Measurements from ENCODE around the gene PPP4R3C. TPM values are rescaled to one million over a fixed set of nuclear protein-coding genes. Genes with fewer than 3 reads are reported as not detected.

The PPP4R3C gene
- total and polyA plus RNA-seq, 10 of the 15 experiments (the other 5 are each of a cell fraction or from before 2014, with no cell fraction given) = 0.24 TPM; not detected in 9

GRCh38 chrX:27491397-27491796, 28.3 kb upstream of the PPP4R3C start:
- H4K20me1 ChIP-seq (ENCODE audit: control insufficient read depth, insufficient read depth) = no peaks in the 10 kb centered on the region
- no TSS peak for BruUV-seq (replicated peaks)
- ATAC-seq = no peak
- ChIA-PET POLR2A (no interaction called here), CTCF (no interaction called here), RAD21 (ENCODE audit: unreplicated experiment) (no interaction called here), SMC1A (ENCODE audit: uncharacterized antibody, unreplicated experiment) (no interaction called here)
- H2AFZ ChIP-seq (ENCODE audit: control insufficient read depth, low read depth, low read length) = no peak overlapping the region
- no peak for FAIRE-seq
- H3K9me3 ChIP-seq (replicated peaks; ENCODE audit: control insufficient read depth, insufficient read depth, low read length) = no peaks in the 10 kb centered on the region
- in situ Hi-C loops (cut with MboI) = no loop called here
- 4% methylated on average over 4 of the region's 4 CpGs for WGBS (ENCODE audit: insufficient coverage, insufficient replicate concordance, low lambda C conversion rate, missing lambda C conversion rate)
- H3K79me2 ChIP-seq (ENCODE audit: control insufficient read depth, insufficient read depth, low read length) = no peaks in the 10 kb centered on the region
- H3K27me3 ChIP-seq (replicated peaks in 1 of 2; ENCODE audit: control insufficient read depth in 2 of 2, insufficient read depth in 2 of 2, low read length in 1 of 2) = no peaks in the 10 kb centered on the region
- H3K27ac ChIP-seq (ENCODE audit: control insufficient read depth, insufficient read depth) = no peak overlapping the region
- H3K36me3 ChIP-seq (ENCODE audit: control insufficient read depth in 2 of 2, insufficient read depth in 2 of 2, low read length in 1 of 2) = no peaks in the 10 kb centered on the region
- H3K4me2 ChIP-seq (ENCODE audit: control insufficient read depth, insufficient read depth) = no peak overlapping the region
- intact Hi-C loops (cut with micrococcal nuclease; ENCODE audit: unreplicated experiment) = no loop called here
- no peak overlapping the region for H3K9ac ChIP-seq (ENCODE audit: control insufficient read depth, insufficient read depth, low read length)
- no peaks in the 10 kb centered on the region for H3K4me1 ChIP-seq (ENCODE audit: control insufficient read depth, insufficient read depth, low read length)
- TF ChIP-seq RAD21 (IDR thresholded peaks at IDR 0.05; ENCODE audit: insufficient read depth, low read depth, low read length) = no peak
- TF ChIP-seq IKZF2 (IDR thresholded peaks at IDR 0.05) = no peak
- no peak for TF ChIP-seq NFYB (IDR thresholded peaks at IDR 0.05; ENCODE audit: insufficient read depth, low read depth, low read length)
- no peak for TF ChIP-seq ZBTB11 (CRISPR knock-in tag; IDR thresholded peaks at IDR 0.05)
- no peak for TF ChIP-seq SP1 (IDR thresholded peaks at IDR 0.05; ENCODE audit: low read depth, low read length)
- TF ChIP-seq ESRRA (IDR thresholded peaks at IDR 0.05; ENCODE audit: low read length) = no peak
- TF ChIP-seq EGR1 (IDR thresholded peaks at IDR 0.05; ENCODE audit: borderline replicate concordance in 1 of 2, low read depth in 2 of 2, low read length in 2 of 2) = no peak
- TF ChIP-seq CBFB (IDR thresholded peaks at IDR 0.05; ENCODE audit: low read depth) = no peak
- no peak for TF ChIP-seq NFYA (IDR thresholded peaks at IDR 0.05; ENCODE audit: borderline replicate concordance, low read depth, low read length)
- no peak for DNase-seq (ENCODE audit: low read depth, low spot score)
- no peak overlapping the region for H3K4me3 ChIP-seq

Data from GM12878 (cell line).